NOMO-1 treated with dmso at 0.1 percent for 144 hours (cell line): ENCODE measurements around the gene BABAM1.

Source experiments
- DNase-seq: peaks from one replicate; lab custom pipeline; 2025; ENCODE audit not compliant: unreplicated experiment; lab: John Stamatoyannopoulos, UW

Gene BABAM1

DNA sequence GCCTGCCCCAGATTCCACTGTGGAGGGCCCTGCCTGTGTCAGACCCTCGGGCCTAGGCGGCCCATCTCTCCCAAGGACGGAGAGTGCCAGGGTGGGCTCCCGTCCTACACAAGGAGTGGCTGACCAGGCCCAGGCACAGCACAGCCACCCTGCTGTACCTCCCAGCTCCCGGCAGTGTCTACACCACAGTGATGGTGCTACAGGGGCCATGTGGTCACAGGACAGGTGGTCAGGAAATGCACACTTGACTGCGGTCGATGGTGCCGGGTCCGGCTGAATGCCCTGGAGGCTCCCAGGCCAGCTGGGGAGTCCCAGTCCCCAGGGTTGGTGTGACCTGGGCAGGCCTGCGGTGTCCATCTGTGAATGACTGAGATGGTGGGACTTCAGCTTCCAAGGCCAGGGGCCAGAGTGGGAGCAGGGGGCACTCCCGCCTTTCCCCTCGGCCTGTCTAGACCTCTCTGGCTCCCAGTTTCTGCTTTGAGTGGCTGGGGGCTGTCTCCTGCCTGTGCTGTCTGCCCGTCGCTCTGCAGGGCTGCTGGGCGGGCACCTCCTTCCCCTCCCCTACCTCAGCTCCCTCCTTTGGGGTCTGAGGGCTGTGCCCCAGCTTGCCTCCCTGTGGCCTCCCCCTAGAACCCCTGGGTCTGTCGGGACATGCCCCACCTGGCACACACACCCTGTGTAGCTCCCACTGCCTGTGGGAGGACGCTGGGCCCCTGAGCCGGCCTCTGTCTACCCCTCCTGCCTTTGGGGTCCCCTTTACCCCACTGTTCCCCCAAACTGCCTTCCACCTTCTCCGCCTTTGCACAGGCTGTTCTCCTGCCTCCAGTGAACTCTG, 54.6 kb downstream of the BABAM1 start:
- no peak for DNase-seq

DNA sequence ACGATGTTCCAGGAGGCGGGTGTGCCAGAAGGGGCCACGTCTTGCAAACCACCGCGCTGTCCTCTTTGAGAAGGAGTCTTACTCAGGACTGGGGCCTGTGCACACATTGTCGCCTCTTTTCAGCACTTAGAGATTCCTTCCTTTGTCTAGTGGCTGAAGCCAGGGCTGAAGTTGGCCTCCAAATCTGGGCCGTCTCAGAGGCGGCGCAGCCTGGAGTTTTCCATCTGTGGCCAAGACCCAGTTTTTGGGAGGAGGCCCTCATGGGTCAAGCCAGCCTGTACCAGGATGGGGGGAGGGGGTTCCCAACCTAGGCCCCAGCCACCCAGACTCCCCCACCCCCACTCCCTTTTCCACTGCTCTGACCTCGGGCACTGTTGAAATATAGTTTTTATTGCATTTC, 55.6 kb downstream of the BABAM1 start:
- DNase-seq, result no peak

DNA sequence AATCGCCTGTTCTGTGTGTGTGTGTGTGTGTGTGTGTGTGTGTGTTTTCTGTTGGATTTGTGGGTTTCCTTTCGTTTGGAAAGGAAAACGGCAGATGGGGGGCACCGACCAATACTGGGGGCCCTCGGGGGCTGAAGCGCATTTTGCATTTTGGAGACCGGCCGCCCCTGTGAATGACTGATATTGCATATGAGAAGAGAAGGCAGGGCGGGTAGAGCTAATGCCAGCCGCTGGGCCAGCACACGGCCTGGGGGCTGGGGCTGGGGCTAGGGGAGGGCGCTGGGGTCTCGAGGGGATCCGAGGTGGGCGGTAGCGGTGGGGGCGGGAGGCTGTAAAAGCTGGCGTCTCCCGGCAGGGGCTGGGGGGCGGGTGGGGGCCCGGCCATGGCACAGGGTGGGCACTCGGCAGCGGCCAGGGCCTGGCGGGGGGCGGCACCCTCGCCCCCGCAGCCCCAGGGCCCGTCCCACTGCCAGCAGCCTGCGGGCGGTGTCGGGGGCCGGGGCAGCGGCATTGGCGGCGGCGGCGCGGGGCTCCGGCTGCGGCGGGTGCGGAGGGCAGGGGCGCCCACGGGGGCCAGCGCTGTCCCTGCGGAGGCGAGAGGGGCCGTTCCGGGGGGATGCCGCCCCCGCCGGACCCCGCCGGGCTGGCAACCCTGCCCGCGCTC, 56.2 kb downstream of the BABAM1 start:
- DNase-seq, result no peak

DNA sequence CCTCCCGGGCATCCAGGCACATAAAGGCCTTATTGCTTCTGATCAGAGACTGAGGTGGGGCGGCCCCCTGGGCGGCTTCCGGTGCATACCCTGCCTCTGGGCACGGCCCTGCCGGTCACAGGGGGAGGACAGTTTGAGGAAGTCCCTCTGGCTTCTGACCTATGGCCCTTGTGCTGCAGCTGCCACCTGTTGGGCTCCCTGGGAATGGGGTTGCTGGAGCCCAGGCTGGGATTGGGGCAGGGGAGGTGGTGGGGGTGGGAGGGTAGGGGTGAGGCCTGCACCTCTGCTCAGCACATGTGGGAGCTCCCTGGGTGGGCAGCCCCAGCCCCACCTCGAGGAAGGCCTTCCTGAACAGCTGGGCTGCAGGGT, 56.7 kb downstream of the BABAM1 start:
- DNase-seq, result no peak

DNA sequence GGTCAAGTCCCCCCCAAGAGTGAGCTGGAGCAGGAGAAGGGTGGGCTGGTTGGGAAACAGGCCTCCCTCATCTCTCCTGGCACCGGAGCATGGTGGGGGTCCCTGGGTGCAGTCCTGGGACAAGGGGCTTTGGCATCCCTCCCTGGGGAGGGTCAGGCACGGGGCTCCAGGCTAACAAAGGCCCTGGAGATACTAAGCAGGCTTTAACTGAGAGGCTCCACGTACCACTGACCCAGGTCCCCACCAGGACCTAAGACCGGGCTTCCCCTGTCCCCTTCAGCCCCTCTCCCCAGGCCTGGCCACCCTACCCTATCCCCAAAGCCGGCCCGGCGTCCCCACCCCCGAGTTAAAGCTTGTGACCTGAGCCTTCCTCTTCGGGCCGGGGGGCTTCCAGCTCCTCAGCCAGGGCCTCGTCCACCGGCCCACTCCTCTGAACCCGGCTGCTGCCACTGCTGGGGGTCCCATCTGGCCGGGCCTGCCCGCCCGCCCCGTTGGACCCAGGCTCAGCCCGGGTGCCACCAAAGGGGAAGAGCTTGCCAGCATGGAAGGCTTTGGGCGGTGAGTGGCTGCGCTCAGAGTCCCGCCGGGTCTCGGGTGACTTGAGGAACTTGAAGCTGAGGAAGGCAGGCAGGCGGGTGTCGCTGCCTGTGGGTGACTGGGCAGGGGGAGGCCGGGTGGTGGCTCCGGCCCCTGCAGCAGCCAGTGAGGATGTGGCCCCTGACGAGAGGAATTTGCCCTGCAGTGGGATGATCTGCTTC, 57.3 kb downstream of the BABAM1 start:
- DNase-seq, result no peak

DNA sequence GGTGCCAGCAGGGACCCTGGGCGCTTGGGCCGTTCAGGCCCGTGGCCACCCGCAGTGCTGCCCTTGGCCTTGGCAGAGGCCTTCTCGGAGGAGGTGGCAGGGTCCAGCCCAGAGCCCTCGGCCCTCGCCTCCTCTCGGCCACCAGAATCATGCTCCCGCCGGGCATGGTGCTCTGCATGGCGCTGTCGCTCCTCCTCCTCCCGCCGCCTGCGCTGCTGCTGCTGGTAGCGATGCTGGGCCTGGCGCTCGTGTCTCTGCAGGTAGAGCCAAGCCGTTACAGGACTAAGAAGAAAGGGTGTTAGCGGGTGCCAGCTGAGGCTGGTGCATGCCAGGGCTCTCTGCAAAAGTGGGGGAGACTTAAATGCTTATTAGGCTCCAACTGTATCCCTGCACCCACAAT, 57.9 kb downstream of the BABAM1 start:
- no peak for DNase-seq

DNA sequence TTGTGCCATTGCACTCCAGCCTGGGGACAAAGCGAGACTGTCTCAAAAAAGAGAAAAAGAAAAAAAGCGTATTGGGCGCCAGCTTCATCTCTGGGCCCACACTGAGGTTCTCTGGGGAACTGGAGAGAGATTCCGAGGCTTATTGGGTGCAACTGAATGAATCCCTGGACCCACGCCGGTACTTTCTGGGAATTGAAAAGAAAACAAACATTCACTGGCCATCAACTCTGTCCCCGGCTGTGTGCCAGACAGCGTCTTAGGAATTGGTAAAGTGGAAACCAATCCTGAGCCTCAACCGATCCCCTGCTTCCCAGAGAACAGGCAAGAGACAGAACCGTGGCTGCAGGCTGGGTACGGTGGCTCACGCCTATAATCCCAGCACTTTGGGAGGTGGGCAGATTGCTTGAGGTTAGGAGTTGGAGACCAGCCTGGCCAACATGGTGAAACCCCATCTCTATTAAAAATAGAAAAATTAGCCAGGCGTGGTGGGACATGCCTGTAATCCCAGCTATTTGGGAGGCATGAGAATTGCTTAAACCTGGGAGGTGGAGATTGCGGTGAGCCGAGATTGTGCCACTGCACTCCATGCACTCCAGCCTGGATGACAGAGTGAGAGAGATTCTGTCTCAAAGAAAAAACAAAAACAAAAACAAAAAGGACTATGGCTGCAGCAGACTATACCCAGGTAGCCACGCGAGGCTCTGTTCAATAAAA, 58.8 kb downstream of the BABAM1 start:
- DNase-seq, result no peak

DNA sequence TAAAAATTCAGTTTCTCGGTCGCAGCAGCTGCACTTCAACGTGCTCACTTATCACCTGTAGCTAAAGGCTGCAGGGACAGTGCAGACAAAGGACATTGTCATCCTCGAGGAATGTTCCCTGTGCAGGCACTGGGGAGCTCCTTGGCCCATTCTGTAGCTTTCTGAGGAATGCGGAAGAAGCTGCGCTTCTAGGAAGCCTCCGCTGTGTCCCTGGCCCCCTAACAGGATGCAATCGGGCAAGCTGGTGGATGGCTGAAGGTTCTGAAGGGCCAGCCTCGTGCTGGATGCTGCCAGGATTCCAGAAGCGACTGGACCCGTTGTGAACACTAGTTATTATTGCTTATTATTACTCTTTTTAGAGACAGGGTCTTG, 59.3 kb downstream of the BABAM1 start:
- no peak for DNase-seq

DNA sequence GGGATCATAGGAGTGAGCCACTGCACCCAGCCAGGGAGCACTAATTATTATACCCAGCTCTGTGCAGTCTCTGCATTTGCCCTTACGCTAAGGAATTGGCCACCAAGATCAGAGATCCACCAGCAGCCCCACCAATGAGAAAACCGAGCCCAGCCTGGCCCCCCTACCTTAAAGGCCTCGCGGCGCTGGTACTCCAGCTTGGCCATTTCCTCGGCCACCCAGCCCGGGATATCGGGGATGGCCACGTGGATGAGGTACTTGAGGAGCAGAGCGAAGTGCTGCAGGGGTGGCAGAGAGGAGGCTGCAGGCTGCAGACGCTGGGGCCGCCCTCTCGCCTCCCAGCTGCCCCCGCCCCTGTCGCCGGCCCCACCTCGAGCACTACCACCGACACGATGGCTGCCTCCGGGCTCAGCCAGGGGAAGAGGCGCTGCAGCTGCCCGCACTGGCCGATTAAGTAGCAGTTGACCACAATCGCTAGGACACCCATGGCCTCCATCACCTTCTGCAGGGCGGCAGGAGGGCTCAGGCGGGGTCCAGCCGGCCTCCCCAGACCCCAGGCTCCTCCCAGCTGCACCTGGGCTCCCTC, 59.9 kb downstream of the BABAM1 start:
- DNase-seq, result no peak

DNA sequence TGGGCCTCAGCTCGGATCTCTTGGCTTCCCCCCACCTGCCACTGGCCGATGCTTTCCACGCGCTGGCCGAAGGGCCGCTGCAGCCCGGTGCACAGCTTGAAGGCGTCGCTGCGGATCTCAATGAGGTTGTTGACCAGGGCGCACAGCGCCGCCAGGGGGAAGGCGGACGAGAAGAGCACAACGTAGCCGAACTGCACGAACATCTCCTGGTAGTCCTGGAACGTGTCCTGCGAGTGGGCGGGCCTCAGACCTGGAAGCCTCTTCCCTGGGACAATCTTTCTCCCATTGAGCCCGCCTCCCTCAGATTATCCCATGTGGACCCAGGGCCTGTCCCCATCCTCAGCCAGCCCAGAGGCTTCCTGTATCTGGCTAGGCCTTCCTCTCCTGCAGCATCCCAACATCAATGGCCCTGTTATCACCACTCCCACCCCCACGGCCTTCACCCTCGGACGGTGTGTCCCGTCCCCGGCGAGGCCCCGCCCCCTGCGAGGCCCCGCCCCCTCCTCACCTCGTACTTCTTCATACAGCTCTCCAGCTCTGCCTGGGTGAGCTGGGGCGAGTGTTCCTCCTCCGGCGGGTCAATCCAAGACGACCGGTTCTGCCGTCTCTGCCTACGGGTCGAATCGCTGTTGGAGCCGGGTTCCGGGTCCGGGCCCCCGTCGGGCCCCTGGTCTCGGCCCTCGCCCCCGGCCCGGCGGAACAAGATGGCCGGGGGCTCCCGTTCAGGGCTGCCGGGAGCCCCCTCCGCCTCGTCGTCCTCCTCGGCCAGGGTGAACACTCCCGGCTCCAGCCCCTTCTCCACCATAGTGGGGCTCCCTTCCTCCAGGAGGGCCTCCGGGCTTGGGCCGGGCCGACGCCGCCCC, 60.6 kb downstream of the BABAM1 start:
- DNase-seq, result no peak
